Lower leg skin (tissue), 3 donors: Measurements from ENCODE around the gene TNFSF15.

Source experiments
- POLR2A ChIP-seq, 2 donors: fragments of 450-650 bp; IDR thresholded peaks; one replicate each; pipeline ENCODE4 v1.6.1; 2016 to 2017; ENCODE audit warnings: antibody characterized with exemption in 2 of 2, mild to moderate bottlenecking in 1 of 2, moderate library complexity in 1 of 2
- TF ChIP-seq, protein P1 (sequence below), 3 donors: fragments of 450-650 bp; IDR thresholded peaks; one replicate each; pipeline ENCODE4 v1.5.1; 2016; ENCODE audit warnings: antibody characterized with exemption in 3 of 3, mild to moderate bottlenecking in 3 of 3, moderate library complexity in 2 of 3

- TF ChIP-seq, protein P1, sequence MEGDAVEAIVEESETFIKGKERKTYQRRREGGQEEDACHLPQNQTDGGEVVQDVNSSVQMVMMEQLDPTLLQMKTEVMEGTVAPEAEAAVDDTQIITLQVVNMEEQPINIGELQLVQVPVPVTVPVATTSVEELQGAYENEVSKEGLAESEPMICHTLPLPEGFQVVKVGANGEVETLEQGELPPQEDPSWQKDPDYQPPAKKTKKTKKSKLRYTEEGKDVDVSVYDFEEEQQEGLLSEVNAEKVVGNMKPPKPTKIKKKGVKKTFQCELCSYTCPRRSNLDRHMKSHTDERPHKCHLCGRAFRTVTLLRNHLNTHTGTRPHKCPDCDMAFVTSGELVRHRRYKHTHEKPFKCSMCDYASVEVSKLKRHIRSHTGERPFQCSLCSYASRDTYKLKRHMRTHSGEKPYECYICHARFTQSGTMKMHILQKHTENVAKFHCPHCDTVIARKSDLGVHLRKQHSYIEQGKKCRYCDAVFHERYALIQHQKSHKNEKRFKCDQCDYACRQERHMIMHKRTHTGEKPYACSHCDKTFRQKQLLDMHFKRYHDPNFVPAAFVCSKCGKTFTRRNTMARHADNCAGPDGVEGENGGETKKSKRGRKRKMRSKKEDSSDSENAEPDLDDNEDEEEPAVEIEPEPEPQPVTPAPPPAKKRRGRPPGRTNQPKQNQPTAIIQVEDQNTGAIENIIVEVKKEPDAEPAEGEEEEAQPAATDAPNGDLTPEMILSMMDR (IDR thresholded peaks at IDR 0.05) = no peak
- no peak for TF ChIP-seq POLR2A (IDR thresholded peaks at IDR 0.05)
These were observed 29.0 kb downstream of the TNFSF15 start for GRCh38 chr9:114776683-114777399.
